GM19397 (cell line): ENCODE results near the gene IFNAR2.
"Not testable (repeated sequence)": the region's sequence is repeated elsewhere in the genome, so short reads cannot be mapped to it uniquely, and the experiment has no call there.

Experiments used
- ATAC-seq: cut with Tn5 transposase; IDR thresholded peaks from one replicate; pipeline ENCODE4 v1.9.1; 2021; ENCODE audit warnings: mild to moderate bottlenecking, moderate library complexity; ENCODE audit not compliant: unreplicated experiment

Gene IFNAR2

DNA sequence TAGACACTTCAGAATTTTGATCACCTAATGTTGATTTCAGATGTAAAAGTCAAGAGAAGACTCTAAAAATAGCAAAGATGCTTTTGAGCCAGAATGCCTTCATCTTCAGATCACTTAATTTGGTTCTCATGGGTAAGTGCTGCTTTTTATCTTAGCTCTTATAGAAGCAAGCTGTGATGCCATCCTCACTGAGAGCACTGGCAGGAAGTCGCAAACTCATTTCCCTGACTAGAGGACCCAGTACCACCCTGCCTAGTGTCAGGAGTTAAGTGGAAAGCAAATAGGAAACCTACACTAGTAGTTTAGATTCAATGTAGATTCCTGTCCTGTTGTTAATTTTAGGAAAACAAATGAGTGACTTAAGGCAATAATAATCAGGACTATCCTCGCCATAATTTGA, 12.1 kb downstream of the IFNAR2 start:
- no peak for ATAC-seq

DNA sequence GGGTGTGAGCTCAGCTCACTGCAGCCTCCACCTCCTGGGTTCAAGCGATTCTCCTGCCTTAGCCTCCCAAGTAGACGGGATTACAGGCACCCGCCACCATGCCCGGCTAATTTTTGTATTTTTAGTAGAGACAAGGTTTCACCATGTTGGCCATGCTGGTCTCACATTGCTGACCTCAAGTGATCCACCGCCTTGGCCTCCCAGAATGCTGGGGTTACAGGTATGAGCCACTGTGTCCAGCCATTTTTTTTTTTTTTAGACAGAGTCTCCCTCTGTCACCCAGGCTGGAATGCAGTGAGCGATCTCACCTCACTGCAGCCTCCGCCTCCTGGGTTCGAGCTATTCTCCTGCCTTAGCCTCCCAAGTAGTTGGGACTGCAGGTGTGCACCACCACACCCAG, 13.1 kb downstream of the IFNAR2 start:
- not testable (repeated sequence) for ATAC-seq

DNA sequence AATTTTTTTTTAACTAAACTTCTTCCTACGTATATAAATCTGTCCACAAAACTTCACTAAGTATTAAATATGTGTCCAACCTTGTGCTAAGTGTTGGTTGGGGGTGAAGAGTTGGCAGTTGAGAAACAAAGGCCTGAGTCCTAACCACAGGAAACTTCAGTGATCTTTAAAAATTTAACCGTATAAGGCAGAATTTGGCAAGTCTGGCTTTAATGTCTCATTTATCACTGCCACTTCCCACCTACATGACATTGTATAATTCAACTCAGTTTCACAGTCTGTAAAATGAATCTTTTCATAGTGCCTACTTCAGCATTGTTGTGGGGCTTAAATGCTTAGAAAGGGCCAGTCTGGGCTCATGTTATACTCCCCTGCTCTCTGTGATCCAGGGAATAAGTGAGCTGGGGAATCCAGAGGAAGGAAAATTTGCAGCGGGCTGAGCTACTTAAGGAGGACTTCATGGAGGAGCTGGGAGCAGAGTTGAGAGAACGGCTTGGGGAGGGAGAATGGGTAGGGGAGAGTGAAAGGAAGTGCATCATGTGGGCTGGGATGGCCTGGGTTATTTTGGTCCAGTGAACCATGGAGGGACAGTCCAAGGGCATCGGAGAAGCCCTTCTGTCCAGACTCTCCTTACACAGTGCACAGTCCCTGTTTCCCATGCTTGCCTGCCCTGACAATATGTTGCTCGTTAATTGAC, 14.5 kb downstream of the IFNAR2 start:
- ATAC-seq, result no peak

DNA sequence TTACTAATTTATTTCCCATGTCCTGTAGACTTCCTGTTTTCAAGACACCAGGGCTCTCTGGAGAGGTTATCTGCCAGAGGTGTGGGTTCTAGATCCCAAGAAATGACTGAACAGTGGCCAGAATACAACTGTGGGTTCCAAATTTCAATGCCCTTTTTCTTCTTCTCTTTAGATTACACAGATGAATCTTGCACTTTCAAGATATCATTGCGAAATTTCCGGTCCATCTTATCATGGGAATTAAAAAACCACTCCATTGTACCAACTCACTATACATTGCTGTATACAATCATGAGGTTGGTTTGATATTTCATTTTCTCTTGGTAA, 15.0 kb downstream of the IFNAR2 start:
- ATAC-seq, result no peak

DNA sequence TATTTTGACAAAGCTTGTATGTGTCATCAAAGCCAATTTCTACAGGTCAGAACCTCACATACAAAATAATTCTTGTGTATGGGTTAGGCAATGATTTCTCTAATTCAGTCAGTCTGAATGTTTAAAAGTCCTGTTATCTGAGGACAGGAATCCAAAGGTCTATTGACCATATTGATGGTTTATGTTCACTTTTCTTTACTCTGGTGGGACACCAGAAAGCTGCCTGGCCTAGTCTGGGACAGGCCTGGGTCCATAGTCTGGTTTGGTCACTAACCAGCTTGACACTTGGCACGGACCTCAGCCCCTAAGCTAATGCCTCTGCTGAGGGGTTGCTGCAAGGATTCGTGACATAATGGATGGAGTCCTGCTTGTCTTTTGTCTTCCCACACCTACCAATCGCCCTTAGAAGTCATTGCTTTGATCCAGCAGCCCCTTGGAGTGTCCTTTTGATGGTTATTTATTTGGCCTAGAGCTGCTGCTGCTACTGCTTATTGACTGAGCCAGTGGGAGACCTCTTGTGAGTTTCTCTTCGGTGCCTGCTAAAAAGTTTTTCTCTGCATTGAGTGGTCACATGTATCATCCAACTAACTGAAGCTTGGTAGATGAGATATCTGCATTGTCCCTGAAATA, 15.7 kb downstream of the IFNAR2 start:
- no peak for ATAC-seq

DNA sequence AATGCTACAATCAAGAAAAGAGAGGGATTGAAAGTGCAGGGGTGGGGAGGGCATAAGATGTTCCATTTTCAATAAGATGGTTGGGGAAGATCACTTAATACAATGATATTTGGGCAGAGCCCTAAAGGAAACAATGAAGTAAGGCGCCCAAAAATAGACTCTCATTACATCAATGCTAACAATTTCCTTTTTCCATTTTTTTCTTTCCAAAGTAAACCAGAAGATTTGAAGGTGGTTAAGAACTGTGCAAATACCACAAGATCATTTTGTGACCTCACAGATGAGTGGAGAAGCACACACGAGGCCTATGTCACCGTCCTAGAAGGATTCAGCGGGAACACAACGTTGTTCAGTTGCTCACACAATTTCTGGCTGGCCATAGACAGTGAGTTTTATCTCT, 16.8 kb downstream of the IFNAR2 start:
- ATAC-seq, result no peak

DNA sequence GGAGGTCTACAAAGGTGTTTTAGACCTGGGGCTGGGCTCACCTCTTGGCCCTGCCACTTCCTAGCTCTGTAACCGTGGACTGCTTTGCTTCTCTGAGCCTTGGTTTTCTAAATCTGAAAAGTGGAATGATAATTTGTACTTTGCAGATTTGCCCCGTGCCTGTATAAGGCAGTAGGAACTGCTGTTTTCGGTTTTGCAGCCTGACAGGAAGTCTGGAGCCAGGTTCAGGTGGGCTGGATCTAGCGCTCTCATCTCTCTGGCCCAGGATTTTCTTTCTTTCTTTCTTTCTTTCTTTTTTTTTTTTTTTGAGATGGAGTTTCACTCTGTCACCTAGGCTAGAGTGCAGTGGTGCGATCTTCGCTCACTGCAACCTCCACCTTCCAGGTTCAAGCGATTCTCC, 17.2 kb downstream of the IFNAR2 start:
- ATAC-seq, result no peak

DNA sequence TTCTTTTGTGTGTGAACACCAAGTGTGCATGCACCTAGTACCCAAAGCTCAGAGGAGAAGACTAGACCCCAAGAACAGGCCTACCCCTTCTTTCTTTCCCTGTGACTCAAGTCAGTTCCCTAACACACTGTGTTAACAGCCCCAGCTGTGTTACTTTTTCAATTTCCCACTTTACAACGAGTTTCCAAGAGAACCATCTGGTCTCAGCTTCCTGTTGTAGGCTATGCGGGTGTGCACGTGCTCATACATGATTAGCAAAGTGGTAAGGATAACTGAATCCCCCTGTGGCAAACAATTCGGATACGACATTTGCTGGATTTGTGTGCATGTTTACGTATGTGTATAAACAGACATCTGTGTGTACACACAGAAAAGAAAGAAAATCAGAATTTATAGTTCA, 17.9 kb downstream of the IFNAR2 start:
- no peak for ATAC-seq

DNA sequence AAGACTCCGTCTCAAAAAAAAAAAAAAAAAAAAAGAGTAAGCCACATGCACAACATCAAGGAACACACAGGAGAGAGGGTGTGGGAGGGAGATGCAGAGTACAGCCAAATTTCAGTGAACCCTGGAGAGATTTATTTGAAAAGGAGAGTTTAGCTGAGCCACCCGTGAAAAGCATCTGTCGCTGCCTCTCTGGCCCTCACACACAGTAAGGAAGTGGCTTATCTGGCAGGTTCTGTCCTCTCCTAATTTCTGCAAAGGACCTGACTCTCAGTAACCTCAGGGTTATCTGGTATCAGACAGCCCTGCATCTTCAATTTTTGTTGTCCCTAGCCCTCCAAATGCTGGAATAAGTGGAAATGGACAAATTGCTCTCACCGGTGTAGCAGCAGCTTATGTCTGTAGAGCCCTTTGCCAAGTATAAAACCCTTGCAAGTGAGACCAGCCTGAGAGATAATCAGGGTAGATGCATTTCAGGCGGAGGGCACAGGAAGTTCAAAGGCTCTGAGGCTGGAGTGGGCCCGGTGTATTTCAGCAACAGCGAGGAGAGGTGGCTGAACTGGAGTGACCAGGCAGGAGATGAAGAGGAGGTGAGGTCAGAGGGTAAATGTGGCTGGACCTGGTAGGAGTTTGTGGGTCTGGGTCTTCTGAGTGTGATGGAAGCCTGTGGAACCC, 19.7 kb downstream of the IFNAR2 start:
- no peak for ATAC-seq

DNA sequence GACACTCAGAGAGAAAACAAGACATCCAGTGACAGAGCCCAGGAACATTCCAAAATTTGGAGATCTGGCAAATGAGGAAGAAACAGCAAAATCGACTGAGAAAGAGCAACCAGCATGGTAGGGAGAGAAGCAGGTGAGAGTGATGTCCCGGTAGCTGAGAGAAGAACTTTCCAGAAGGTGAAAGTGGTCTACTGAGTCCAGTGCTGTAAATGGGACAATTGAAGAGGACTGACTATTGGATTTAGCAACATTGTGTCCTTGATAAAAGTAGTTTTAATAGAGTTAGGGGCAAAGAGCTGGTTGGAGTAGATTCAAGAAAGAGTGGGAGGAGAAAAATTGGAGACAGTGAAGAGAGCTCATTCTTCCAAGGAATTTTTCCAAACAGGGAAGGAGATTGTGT, 21.4 kb downstream of the IFNAR2 start:
- no peak for ATAC-seq

DNA sequence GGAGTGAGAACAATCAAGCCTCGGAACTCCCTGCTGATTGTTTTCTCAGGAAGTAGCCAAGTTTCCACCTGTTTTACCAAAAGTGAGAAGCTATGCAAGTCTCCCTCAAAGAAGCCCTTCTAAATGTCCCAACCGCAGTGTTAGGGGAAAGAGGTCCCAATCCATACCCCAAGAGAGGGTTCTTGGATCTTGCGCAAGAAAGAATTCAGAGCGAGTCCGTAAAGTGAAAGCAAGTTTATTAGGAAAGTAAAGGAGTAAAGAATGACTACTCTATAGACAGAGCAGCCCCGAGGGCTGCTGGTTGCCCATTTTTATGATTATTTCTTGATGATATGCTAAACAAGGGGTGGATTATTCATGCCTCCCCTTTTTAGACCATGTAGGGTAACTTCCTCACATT, 23.6 kb downstream of the IFNAR2 start:
- ATAC-seq, result not testable (repeated sequence)

DNA sequence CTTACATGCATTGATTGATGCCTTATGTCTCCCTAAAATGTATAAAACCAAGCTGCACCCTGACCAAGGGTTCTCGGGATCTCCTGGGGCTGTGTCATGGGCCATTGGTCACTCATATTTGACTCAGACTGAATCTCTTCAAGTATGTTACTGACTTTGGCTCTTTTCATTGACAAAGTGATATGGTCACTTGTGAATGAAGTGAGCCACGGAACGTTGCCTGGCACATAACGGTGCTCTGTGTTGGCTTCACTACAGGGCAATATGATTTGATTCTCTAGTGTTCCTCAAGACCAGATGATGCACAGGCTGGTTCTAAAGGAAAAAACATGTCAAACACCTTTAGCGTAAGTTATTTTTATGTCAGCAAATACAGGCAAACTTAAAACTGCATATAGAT, 25.0 kb downstream of the IFNAR2 start:
- no peak for ATAC-seq

DNA sequence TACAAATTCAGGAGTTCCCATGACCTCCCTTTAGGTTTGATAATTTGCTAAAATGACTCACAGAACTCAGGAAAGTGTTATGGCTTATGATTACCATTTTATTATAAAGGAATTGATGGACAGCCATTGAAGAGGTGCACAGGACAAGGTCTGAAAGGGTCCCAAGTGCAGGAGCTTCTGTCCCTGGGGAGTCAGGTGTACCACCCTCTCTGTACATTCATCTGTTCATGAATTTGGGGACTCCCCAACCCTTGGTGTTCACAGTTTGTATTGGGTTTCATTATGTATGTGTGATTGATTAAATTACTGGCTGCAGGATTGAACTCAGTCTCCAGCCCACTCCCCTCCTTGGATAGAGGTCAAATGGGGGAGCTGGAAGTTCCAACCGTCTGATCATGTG, 25.7 kb downstream of the IFNAR2 start:
- ATAC-seq, result no peak

DNA sequence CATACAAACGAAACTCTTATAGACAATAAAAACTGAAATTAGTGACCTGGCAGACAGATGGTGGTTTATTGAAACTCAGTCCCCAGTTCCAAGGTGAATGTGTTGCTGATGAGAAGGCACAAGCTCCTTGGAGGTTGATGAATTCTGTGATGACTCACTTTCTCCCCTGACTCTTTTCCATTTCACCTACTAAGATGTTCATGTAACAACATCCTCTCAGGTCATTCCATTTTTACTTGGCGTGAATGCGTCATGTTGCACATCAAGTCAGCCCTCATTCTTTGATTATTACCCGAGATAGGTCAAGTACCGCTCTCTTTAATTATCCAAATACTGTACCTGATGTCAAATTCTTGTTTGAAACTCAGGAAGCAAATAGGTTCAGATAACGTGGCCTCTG, 26.3 kb downstream of the IFNAR2 start:
- ATAC-seq, result no peak

DNA sequence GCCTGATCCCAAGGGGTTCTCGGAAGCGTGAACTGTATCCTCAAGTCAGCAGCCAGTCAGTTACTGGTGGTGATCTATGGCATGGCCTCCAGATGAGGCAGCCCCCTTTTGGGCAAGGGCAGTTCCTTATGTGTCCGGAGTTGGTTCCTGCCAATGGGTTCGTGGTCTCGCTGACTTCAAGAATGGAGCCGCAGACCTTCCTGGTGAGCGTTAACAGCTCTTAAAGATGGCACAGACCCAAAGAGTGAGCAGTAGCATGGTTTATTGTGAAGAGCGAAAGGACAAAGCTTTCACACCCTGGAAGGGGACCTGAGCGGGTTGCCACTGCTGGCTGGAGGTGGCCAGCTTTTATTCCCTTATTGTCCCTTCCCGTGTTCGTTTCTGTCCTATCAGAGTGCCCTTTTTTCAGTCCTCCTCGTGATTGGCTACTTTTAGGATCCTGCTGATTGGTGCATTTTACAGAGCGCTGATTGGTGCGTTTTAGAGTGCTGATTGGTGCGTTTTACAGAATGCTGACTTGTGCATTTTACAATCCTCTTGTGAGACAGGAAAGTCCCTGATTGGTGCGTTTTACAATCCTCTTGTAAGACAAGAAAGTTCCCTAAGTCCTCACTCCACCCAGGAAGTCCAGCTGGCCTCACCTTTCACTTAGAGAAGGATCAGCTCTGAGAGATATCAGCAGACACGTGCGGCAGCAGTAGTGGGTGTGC, 27.5 kb downstream of the IFNAR2 start:
- ATAC-seq, result no peak

DNA sequence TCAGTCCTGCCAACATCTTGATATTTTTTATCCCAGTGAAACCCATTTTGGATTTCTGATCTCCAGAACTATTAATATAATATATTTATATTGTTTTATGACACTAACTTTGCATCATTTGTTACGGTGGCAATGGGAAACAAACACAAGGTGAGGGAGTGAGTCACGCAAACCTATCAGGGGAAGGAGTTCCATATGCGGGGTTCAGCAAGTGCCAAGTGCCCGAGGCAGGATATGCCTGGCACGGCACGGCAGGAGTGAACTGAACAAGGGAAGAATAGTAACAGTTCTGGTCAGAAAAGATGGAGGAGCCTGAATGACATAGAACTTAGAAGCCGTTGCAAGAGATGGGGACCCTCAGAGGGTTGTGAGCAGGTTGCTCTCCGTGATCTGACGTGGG, 28.7 kb downstream of the IFNAR2 start:
- ATAC-seq, result no peak

DNA sequence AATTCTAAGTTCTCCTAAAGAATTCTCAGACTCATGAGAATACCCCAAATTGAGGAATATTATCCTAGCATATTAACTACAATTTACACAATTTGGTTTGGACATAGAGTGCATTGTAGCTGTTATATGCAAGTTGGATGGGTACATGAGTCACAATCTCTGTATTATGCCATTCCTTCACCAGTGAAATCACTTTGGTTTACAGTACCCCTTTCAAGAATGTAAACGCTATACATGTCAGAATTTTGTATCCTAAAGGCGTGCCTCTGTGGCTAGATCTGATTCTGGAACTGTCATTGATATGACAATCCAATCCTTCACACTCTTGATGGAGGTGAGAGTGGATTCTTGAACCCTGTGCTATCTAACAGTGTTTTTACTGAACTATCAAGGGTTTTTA, 29.7 kb downstream of the IFNAR2 start:
- ATAC-seq, result no peak

DNA sequence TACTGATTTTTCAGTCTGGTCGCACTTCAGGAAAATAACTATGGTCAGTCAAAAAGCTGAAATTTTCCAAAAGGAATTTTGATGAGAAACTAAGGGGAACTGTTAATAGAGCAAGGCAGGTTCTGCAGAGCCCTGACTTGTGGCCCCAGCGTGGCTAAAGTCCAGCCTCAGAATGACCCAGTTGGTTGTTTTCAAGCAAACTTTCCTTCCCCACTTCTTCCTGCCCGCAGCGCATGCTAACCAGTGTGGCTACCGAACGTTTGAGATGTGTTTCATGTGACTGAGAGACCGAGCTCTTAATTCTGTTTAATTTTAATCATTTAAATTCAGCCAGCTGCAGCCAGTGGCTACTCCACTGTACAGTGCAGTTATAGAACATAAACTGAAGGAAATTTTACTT, 30.3 kb downstream of the IFNAR2 start:
- ATAC-seq, result no peak

DNA sequence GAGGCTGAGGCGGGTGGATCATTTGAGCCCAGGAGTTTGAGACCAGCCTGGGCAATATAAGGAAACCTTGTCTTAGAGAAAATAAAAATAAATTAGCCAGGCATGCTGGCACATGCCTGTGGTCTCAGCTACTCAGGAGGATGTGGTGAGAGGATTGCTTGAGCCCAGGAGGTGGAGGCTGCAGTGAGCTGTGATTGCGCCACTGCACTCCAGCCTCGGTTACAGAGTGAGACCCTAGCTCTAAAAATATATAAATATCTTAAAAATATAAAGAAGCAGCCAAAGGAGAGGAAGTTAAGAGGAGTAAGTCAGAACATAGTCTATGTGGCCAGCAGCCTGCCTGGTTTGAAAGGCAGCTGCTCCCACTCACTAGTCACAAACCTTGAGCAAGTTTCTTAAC, 31.9 kb downstream of the IFNAR2 start:
- no peak for ATAC-seq

DNA sequence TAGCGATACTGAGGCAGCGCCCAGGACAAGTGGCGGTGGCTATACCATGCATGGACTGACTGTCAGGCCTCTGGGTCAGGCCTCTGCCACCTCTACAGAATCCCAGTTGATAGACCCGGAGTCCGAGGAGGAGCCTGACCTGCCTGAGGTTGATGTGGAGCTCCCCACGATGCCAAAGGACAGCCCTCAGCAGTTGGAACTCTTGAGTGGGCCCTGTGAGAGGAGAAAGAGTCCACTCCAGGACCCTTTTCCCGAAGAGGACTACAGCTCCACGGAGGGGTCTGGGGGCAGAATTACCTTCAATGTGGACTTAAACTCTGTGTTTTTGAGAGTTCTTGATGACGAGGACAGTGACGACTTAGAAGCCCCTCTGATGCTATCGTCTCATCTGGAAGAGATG, 33.2 kb downstream of the IFNAR2 start:
- ATAC-seq, result no peak

DNA sequence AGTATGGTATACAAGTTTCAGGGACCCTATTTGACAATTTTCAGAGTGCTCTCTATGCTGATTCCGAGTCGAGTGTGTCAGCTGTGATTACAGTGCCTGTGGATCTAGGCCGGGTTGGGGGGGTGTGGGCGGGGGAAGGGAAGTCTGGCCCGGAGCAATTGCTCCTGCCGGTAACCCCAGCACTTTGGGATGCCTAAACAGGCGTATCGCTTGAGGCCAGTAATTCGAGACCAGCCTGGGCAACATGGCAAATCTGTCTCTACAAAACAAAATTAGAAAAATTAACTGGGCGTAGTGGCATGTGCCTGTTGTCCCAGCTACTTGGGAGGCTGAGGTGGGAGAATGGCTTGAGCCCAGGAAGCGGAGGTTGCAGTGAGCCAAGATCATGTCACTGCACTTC, 34.8 kb downstream of the IFNAR2 start:
- ATAC-seq, result no peak

DNA sequence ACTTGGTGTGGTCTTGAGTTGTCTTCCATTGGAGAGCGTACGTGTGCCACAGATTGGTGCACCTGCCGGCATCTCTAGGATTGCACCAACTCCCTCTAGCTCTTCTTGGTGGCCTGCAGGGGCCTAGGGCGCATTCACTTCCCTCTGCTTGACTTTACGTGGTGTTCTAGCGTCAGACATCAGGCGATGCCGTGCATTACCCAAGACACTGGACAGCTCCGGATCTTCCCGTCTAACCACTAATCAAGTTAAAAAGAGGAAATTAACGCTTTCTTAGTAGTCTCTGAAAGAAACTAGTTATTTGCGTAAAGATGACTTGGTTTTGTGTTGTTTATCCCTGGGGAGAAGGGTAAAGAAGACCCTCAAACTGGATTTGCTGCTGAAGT, 35.9 kb downstream of the IFNAR2 start:
- ATAC-seq, result peak; percentile 13
